Measurements from ENCODE around the gene BARHL1.

Gene BARHL1

GRCh38 chr9:132543960-132544359 lies 38.4 kb upstream of the BARHL1 start:
- CTCF ChIA-PET, result interaction anchor here (0.6 to 0.7 kb wide), 3 partner anchors 18 to 118 kb away, joined by 3 to 4 read pairs (median 3); no protein-coding TSS in a partner anchor
- Histone ChIP-seq H3K36me3 (ENCODE audit: control insufficient read depth in 2 of 2, insufficient read depth in 1 of 2, low read length in 2 of 2) (no peaks in the 10 kb centered on the region), H3K27ac (ENCODE audit: extremely low read depth, low read depth, low read length) (no peak overlapping the region), H3K4me1 (ENCODE audit: control insufficient read depth, insufficient read depth, low read length) (no peaks in the 10 kb centered on the region; the same call in 1 of the 2 replicates), H3K4me3 (ENCODE audit: low read depth, low read length) (no peak overlapping the region), H3K9me3 (ENCODE audit: control insufficient read depth, insufficient read depth, low read depth, low read length) (no peaks in the 10 kb centered on the region)
- no peak for TF ChIP-seq ZNF521 (tag by site-specific recombination; IDR thresholded peaks at IDR 0.05)
- TF ChIP-seq ZNF549 (tag by site-specific recombination; IDR thresholded peaks at IDR 0.05), result no peak
- no peak for TF ChIP-seq ZBTB21 (tag by site-specific recombination; IDR thresholded peaks at IDR 0.05)
- TF ChIP-seq FEZF1 (tag by site-specific recombination; IDR thresholded peaks at IDR 0.05), result peak; percentile 25; the same call in 1 of the 2 replicates
- TF ChIP-seq EGR2 (tag by site-specific recombination; IDR thresholded peaks at IDR 0.05; ENCODE audit: low read depth), result no peak
- no peak for TF ChIP-seq ZNF132 (tag by site-specific recombination; IDR thresholded peaks at IDR 0.05; ENCODE audit: borderline replicate concordance)
- no peak for TF ChIP-seq ZNF639 (tag by site-specific recombination; IDR thresholded peaks at IDR 0.05)
- TF ChIP-seq ZNF600 (tag by site-specific recombination; IDR thresholded peaks at IDR 0.05), result peak; percentile 16; the same call in 1 of the 2 replicates
- no peak for TF ChIP-seq ZNF645 (tag by site-specific recombination; IDR thresholded peaks at IDR 0.05)
- TF ChIP-seq ZNF558 (tag by site-specific recombination; IDR thresholded peaks at IDR 0.05), result no peak
- no peak for TF ChIP-seq ZFP3 (tag by site-specific recombination; IDR thresholded peaks at IDR 0.05; ENCODE audit: low read depth)
- TF ChIP-seq TSHZ1 (tag by site-specific recombination; IDR thresholded peaks at IDR 0.05; ENCODE audit: borderline replicate concordance), result no peak
- TF ChIP-seq ZNF792 (tag by site-specific recombination; IDR thresholded peaks at IDR 0.05), result no peak
- no peak for TF ChIP-seq ZFP37 (tag by site-specific recombination; IDR thresholded peaks at IDR 0.05)
- no peak for TF ChIP-seq ZNF555 (tag by site-specific recombination; conservative IDR thresholded peaks at IDR 0.05)
- POLR2A ChIA-PET, result no interaction called here

- ChIA-PET CTCF (interaction anchor here (1.0 kb wide), 1 partner anchor 254 kb away, joined by 3 read pairs; no protein-coding TSS in a partner anchor), POLR2A (no interaction called here)
- H3K27ac ChIP-seq (ENCODE audit: extremely low read depth, low read depth, low read length), result no peak overlapping the region
- no peak for TF ChIP-seq YY2 (tag by site-specific recombination; IDR thresholded peaks at IDR 0.05)
- no peak for TF ChIP-seq ZNF639 (tag by site-specific recombination; IDR thresholded peaks at IDR 0.05)
- no peak for TF ChIP-seq ZNF292 (tag by site-specific recombination; IDR thresholded peaks at IDR 0.05; ENCODE audit: borderline replicate concordance, low read depth)
- no peak for TF ChIP-seq ZNF423 (tag by site-specific recombination; IDR thresholded peaks at IDR 0.05)
- TF ChIP-seq ZNF549 (tag by site-specific recombination; IDR thresholded peaks at IDR 0.05), result no peak
- no peak for TF ChIP-seq KLF17 (tag by site-specific recombination; IDR thresholded peaks at IDR 0.05)
- no peak for TF ChIP-seq TSHZ1 (tag by site-specific recombination; IDR thresholded peaks at IDR 0.05; ENCODE audit: borderline replicate concordance)
- TF ChIP-seq ZNF521 (tag by site-specific recombination; IDR thresholded peaks at IDR 0.05), result no peak
- no peak for TF ChIP-seq ZNF677 (tag by site-specific recombination; IDR thresholded peaks at IDR 0.05)
Measured at GRCh38 chr9:132545578-132545977, 36.8 kb upstream of the BARHL1 start.

More at GRCh38 chr9:132545578-132545977, 36.8 kb upstream of the BARHL1 start:
- H3K4me1 ChIP-seq (ENCODE audit: control insufficient read depth, insufficient read depth, low read length), result no peaks in the 10 kb centered on the region; the same call in 1 of the 2 replicates
- no peaks in the 10 kb centered on the region for H3K36me3 ChIP-seq (ENCODE audit: control insufficient read depth in 2 of 2, insufficient read depth in 1 of 2, low read length in 2 of 2)
- H3K9me3 ChIP-seq (ENCODE audit: control insufficient read depth, insufficient read depth, low read depth, low read length), result no peaks in the 10 kb centered on the region
- no peak overlapping the region for H3K4me3 ChIP-seq (ENCODE audit: low read depth, low read length)
